Renal cortical epithelial cell (primary cell): ENCODE data around the gene CASK. TPM values are rescaled to one million over a fixed set of nuclear protein-coding genes. Genes with fewer than 3 reads are reported as not detected.

ENCODE experiments used
- DNase-seq: peaks from one replicate; pipeline ENCODE4 v3.0.0-alpha.2; 2011; ENCODE audit warnings: low read depth
- total RNA-seq: library from RNA; depleted of rRNA; stranded (reverse); fragments of >200 nt; gene quantifications from 2 replicates; pipeline ENCODE4 v1.2.3, GENCODE V29; 2014

Gene CASK
- total RNA-seq, 1 donor from 2014 or later, result 202 TPM

DNA sequence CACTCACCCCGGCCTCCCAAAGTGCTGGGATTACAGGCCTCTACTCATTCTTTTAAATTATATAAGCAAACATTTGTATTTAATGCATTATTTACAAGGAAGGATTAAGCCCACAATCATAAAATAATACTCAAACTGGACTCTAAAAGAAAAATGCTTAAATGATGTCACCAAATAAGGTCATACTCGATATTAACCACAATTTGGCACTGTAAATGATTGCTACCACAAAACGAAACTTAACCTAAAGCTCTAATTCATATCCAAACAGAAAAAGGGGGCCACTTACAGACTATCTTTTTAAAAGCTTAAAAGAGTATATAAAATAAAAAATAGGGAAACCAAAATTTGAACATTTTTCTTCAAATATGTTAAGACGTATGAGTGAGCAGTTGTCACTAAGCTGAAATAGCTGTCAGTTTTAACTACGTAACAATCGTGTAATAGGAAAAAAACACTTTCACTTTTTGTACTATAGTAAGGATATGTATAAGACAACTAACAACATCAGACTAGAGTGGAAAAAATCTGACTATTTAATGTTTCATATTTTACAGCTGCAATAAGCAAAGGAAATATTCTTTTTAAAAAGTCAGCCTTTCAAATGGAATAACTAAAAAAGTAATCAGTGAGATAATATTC is 342.8 kb downstream of the CASK start:
- no peak for DNase-seq

DNA sequence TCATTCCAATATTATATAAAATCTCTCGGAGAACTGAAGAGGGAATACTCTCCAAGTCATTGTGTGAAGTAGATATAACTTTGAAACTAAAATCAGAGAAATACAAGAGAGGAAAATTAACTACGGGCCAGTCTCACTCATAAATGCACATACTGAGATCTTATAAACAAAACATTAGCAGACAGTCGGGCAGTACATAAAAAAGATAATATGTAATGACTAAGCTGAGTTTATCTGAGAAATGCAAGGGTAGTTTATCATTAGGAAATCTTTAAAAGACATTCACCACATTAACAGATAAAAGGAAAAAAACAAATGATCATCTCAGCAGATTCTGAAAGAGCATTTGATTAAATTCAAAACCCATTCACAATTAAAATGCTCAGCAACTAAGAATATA is 359.5 kb downstream of the CASK start:
- DNase-seq, result no peak

DNA sequence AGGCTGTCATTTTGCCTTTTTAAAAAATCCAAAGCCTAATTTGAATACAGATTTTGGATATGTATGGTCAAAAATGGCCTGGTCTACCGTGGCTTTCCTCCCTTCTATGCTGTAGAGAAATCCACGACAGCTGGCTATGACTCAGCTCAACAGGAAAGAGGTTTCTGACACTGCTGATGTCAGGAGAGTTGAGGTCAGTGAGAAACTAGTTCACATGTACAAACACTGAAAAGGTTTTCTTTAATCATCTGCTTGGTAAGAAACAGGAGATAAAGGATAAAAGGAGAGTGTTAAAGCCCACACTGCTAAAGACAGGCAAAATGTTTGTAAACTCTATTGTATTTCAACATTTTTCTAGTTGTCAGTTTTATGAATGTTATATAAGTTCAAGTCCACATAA is 362.3 kb downstream of the CASK start:
- peak; percentile 86 for DNase-seq

DNA sequence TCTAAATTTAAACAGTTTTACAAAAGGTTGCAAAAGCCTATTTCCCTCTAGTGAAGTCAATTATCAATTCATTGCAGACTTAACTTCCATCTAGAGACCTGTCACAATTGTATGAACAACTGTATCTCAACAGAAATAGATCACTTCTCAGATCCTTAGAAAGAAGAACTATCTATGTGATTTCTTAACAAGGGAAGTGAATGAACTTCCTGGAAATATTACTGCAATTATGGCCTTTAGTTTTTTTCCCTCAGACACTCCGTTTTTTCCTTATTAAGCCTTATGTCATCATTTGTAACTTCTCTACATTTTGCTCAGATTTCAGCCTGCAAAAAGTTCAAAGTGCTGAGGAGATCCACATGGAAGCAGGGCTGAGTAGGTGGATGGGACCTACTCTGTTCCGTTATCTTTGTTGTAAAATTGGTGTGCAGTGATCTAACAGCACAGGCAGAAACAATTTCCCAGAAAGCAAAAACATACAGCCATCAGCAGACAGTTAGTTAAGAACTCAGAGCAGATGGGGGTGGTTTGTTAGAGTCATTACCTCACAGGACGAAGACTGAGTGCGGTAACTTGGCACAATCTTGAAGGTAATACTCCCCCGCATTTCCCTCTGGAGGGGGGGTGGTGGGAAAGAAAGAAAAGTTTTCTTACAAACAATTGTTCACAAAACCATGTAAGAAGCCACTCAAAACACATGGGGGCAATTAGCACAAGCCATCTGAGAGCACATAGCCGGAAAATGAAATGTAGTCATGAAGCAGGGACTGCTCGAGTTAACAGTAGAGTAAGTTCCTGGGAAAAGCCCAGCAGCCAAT is 363.9 kb downstream of the CASK start:
- DNase-seq, result peak; percentile 87

DNA sequence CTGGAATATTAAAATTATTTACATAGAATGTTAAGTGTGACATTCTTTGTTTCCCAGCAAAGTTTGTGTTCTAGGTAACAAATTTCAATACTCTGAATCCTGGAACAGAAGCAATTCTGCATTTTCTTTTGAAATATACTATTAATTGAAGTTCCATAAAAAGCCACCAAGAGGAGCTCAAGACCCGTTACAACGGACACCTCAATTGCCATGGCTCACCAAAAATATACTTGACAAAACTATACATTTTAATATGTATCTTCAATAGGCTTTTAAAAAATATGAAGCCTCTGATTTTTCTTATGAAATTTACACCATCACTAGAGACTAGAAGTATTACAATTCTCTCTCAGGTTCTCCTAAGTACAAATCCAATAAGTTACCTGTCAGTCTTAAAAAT is 364.8 kb downstream of the CASK start:
- no peak for DNase-seq

DNA sequence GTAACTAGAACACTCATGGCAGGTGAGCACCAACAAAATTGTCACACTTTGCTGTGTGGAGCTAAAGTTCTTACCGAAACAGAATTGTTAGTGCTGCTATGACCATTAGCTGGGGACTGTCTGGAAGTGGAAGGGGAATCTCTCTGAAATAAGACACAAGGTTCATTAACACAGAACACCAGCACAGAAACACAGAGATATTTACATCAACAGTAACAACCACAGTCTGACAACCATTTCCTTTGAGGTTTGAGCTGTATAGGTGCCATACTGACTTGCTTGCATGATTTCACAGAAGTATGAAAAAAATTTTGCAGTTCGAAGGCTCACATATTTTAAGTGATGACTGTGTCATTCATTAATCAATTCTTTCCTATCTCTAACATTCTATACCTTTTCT is 366.4 kb downstream of the CASK start:
- DNase-seq, result no peak

DNA sequence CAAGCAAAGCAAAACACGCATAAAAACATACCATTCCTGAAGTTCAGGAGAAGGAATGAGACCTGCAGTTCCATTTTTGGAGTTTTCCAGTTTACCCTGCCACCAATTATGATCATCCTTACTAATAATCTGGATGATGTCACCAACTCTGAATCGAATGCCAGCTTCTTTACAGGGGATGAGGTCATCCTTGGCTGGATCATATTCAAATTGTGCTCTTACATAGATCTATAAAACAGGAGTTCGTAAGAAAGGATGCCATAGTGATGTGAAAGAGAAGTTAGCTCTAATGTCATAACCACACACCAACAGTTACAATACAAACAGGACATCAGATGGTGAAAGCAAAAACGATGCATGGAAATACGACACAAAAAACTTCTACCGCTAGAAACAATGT is 369.7 kb downstream of the CASK start:
- DNase-seq, result no peak

DNA sequence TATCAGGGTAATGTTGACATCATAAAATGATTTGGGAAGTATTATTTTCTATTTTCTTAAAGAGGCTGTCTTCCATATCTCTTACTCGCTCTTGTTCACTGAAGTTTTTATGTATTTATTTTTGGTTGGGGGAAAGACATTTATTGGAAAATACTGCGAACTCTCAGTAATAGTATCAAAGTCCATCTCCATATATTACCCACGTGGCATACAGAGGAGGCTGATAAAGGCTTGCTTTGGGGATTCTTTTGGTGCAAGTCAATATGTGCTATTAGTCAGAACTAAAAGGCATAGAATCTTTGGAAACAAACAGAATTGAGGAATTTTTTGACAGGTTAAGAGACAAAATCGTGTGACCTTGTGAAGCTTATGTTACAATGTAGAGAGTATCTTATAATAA is 374.9 kb downstream of the CASK start:
- DNase-seq, result no peak

DNA sequence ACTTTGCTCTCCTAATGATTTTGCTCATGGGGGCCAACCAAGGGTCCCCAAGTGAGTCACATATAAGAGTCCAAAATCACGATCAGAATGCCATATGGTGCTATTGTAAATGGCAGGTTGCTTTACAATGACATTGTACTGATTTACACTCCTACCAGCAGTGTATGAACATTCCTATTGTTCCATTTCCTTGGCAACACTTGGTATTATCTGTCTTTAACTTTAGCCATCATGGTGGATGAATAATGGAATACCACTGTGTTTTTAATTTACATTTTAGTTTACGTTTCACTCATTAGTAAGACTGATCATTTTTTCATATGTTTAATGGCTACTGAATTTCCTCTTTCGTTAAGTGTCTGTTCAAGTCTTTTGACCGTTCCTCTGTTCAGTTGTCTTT is 379.7 kb downstream of the CASK start:
- no peak for DNase-seq

DNA sequence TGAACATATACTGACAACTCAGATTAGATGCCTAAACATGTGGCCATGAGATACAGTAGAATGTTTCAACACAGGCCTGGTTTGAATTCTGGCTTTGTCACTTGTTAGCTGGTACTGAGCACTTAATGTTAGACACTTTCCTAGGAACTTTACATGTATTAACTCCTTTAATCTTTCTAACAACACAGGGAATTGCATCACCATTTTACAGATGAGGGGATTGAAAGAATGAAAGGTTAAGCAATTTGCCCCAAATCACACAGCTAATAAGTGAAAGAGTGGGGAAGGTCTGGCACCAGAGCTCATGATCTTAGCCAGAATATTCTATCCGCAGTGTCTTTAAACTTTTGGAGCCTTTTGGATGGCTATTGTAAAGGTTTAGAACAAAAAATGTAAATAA is 380.3 kb downstream of the CASK start:
- DNase-seq, result peak; percentile 82

DNA sequence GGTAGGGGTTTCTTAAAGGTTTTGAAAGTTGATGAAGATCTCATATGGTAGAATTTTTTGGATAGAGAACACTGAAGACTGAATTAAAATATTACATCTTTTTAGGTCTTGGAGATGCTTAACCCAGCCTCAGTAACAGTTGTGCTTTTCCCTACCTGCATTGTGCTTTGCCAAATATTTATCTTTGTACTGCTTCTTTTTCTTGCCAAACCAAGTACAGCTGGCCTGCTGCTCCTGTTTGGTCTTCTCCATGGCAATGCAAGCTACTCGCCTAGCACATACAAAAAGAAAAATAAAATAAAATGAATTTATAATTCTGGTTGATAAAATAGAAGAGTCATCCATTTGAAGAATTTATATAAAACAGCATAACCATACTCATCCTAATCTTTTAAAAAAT is 380.8 kb downstream of the CASK start:
- no peak for DNase-seq

DNA sequence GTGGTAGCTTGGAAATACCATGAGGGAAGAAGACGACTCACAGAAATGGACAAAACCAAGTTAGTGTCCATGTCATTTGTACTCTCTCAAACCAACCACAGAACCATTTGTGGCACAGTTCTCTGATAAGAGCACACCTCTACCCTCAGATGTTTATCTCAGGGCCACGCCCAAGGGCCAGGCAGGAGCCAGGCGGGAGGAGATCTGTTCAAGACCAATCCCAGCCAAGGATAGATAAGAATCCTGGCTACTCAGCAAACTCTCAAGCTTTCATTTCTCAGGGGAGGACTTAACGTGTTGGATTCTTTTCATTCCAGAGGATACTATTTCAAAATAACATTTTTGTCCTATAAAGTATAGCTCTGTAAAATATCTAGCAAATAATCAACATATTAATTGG is 381.2 kb downstream of the CASK start:
- DNase-seq, result no peak

DNA sequence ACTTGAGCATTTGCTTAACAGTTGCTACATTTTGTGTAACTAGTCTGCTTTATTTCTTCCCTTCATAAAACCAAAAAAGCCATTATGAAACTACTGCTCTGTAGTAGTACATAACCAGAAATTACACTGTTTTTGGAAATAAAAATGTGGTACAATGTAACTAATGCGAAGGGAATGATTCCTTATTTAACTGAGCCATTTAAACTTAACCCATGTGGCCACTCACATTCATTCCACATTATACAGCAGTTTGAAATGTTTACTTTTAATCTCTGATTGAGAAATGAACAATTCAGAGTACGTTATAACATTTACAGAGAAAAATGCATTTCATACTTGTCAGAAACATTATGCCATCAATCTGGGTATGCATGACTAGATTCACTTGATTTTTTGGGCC is 382.0 kb downstream of the CASK start:
- DNase-seq, result no peak

DNA sequence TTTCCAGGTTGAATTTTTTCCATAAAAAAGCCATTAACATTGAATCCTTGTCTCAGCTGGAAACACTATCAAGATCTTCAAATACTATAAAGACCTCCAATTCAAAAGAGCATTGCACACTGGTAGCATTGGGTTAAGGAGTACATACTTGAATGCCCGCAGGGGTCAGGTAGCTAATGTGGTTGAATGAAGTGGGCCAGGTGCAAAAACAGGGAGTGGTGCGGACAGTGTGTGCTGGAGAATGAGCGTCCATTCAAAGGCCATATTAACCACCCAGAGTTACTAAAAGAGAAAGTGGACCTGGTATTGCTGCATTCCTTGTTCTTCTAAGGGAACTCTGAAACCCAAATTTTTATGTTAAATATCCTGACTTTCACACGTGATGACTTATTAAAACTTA is 384.6 kb downstream of the CASK start:
- DNase-seq, result no peak

DNA sequence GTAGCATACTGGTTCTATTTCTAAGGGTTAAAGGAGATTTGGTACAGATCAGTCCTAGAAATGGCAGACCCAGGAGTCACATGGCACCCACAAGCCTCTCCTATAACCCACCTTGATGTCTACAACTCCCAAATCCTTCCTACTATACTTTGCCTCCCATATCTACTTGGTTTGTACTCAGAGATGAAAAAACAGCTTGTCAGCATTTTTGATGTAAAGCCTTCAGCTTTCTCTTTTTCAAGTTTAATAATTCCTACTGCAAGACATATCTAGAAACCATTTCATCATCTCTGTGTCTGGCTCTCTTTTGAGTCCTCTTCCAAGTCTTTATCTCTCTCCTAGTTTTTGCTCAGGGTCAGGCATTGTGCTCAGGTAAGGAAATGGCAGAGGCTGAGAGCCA is 393.3 kb downstream of the CASK start:
- DNase-seq, result no peak

DNA sequence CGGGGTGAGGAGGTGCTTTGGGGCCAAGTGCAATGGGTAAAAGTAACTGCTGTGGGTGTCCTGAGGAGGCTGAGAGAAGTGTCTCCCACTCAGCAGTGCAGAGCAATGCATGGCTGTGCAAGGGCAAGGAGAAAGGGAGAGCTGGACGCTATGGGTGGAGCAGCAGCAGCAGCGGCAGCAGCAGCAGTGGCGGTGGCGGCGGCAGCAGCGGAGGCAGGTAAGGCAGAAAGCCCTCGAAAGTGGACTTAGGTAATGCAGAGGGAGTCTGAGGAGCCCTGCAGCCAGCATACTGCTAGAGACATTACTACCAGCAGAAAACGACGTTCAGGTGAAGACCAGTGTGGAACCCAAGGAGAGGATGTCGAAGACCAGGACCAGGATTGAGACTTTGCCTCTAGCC is 394.1 kb downstream of the CASK start:
- DNase-seq, result no peak

DNA sequence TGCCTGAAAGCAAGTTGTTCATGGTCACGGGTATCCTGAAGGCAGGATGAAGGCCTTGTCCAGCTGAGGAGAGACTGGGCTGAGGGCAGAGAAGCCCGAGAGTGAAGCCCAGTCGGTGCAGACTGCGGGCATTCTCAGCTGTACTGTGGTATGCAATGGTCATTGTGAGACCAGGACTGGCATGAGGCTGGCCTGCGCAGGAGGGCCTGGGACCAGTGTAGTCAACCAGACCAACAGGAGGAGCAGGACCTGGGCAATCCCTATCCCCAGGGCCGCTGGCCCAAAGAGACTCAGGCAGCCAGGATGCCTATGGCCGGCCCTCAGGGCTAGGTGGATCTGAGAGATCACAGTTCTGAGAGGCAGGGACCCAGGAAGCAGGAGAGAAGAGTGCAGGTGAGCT is 394.6 kb downstream of the CASK start:
- no peak for DNase-seq

DNA sequence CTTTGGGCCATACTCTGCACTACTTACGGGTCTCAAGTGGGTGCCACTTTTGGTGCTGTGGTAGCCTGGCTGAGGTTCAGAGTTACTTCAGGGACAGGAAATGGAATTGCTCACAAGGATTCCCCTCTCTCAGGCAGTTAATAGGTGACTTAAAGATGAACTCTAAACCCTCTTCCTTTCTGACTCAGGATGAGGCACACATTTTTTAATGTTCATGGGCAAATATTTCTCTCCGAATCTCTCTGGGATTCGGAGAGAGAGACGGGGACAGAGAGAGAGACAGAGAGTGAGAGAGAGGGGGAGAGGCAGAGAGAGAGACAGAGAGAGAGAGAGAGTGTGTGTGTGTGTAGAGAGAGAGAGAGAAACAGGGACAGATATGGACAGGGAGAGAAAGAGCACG is 396.4 kb downstream of the CASK start:
- DNase-seq, result peak; percentile 78

DNA sequence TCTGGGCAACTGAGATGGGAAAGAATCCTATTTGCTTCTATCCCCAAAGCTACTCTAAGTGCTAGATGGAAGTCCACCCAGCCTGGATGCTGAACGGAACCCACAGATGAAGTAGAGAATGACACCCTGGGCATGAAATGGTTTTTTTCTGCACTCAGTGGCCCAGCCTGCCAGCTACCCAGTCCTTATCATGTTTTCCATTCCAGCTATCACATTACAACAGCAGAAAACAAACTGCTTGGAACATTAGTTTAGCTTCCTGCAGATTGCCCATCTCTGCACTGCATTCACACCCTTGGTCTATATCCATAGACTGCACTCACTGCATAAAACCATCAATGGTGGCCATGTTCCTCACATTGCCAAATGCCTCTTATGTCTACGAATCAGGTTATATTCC is 397.1 kb downstream of the CASK start:
- DNase-seq, result no peak

DNA sequence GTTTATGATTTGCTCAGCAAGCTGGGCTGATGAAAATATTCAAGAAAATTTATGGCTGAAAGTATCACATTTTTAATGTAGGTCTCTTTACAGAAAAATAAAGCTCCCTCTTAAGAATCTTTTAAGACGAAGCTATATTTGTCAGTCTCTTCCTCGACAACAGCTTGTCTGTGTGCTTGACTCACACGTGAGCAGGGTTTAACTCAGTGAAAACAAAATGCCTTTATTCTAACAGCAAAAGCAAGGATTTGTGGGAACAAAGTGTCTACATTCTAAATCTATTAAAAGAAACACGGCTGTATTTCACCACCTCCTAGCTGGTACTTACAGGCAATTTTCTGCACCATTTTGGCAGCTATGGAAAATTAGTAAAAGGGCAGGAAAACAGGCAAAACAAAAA is 400.7 kb downstream of the CASK start:
- DNase-seq, result no peak

DNA sequence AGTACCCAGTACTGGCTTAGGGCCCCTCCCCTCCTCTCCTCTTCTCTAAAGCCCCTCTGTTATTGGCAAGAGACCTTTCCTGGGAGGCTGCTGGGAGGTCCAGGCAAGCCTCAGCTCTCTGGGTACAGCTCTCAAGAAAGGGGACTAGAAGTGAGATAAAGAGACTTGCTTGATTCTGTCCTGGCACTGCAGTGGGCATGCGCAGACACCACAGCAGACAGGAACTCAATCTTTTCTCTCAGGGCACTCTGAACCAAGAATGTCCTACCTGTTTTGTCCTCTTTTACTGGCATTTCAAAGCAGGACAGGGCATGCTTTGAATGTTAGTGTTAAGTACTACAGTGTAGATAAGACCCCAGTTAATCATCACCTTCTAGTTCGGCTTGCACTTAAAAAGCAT is 401.3 kb downstream of the CASK start:
- no peak for DNase-seq

DNA sequence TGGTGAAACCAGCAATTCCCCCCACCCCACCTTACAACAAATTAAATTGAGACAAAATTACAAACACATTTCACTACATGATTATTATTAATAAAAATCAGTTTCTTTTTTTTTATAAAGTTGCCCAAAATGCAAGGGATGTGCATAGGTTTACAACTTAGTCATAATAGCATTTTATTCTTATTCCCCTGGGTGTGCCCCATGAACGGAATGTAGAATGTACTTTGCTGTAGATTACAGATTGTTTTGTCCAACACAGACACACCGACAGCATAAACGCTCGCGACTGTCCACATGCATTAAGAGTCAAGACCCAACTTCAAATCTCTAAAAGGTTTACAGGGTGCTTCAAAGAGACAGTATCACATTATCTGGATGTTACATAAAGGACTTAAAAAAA is 403.9 kb downstream of the CASK start:
- DNase-seq, result no peak

DNA sequence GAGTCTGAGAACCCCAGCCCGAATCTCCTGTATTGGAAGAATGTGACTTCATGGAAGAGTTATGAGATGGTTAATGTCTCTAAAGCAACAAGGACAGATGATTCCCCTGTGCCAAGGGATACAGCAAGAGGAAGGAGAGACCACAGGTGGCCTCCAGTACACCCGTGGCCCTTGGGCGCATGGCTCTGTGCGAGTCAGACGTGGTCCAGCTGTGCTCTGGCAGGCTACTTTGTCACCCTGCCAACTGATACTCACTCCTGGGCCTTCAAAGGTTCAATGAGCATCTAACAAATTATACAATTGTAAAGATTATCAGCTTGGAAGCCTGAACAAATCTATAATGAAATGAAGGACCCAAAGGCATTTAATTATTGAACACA is 404.5 kb downstream of the CASK start:
- DNase-seq, result no peak
